Adrenal gland (tissue), 12 donors: ENCODE results near the gene XRCC5. TPM values are rescaled to one million over a fixed set of nuclear protein-coding genes. Genes with fewer than 3 reads are reported as not detected.

Source experiments
- DNase-seq, 7 donors: peaks; one replicate each; pipeline ENCODE4 v3.0.0-alpha.2; 2019 to 2020
- H3K27ac ChIP-seq, 5 donors: fragments of 200-600 bp; sonication (generic) in 4 of 5; 1 replicate in 3 of 5; 2 replicates in 2 of 5; pipeline versions ENCODE4 v1.5.1 to v1.8.0; 2016 to 2020; ENCODE audit warnings: mild to moderate bottlenecking in 1 of 5
- H3K27me3 ChIP-seq: fragments of 200-600 bp; 2 replicates; pipeline ENCODE4 v1.8.0; 2021
- H3K36me3 ChIP-seq, 2 donors: fragments of 200-600 bp; replicated peaks in 1 of 2; 1 replicate in 1 of 2; 2 replicates in 1 of 2; pipeline versions ENCODE4 v1.5.1 to v1.8.0; 2018 to 2022
- H3K4me1 ChIP-seq, 2 donors: fragments of 200-600 bp; replicated peaks in 1 of 2; 1 replicate in 1 of 2; 2 replicates in 1 of 2; pipeline versions ENCODE4 v1.5.1 to v1.8.0; 2018 to 2021
- H3K4me3 ChIP-seq, 4 donors: fragments of 200-600 bp; sonication (generic) in 3 of 4; one replicate each; pipeline ENCODE4 v1.5.1; 2016 to 2018
- H3K9me3 ChIP-seq, 3 donors: fragments of 200-600 bp; sonication (generic) in 1 of 3; replicated peaks in 1 of 3; 1 replicate in 2 of 3; 2 replicates in 1 of 3; pipeline versions ENCODE4 v1.5.1 to v1.8.0; 2016 to 2021
- POLR2A ChIP-seq, 2 donors: fragments of 450-650 bp; IDR thresholded peaks; one replicate each; pipeline ENCODE4 v1.6.1; 2017; ENCODE audit warnings: antibody characterized with exemption in 2 of 2, mild to moderate bottlenecking in 2 of 2, moderate library complexity in 1 of 2
- WGBS, 4 donors: extraction: QIAGEN DNeasy Blood & Tissue Kit in 2 of 4; methylation state at CpG; one replicate each; pipeline versions ENCODE4 v1.1.5 to v1.1.7; 2013 to 2017; 5-methylcytosine and 5-hydroxymethylcytosine counted together
- intact Hi-C, 2 donors: fragments of 100-400 bp; cut with DNase I; formaldehyde crosslinking; loops; one replicate each; pipeline versions ENCODE4 v1.14.1 to v1.15.0; 2022 to 2023
- polyA plus RNA-seq, 3 donors: library from polyadenylated mRNA; stranded (reverse); fragments of 200-250 nt in 2 of 3; fragments of 350-450 nt in 1 of 3; fragmentation: Illumina TruSeq in 1 of 3; extraction: RNeasy Lipid Tissue Mini Kit (QIAGEN cat#74804) in 1 of 3; gene quantifications; one replicate each; pipeline ENCODE4 v1.2.3, GENCODE V29; 2013 to 2014
- total RNA-seq, 9 donors: library from RNA; depleted of rRNA in 4 of 9; stranded (reverse); fragments of >200 nt in 4 of 9; fragments of 120-200 nt in 1 of 9; fragmentation: NEBNext Ultra II Directional in 1 of 9; extraction: Animal tissue kit (Norgen Biotek cat#: 25700) in 1 of 9; gene quantifications; one replicate each; pipeline versions ENCODE4 v1.1.0 to v1.2.4, GENCODE V29; 2013 to 2023
- TF ChIP-seq, protein P1 (sequence below), 6 experiments: fragments of 450-650 bp in 4 of 6; fragments of 200-600 bp in 2 of 6; sonication (generic) in 1 of 6; IDR thresholded peaks; 1 replicate in 5 of 6; 2 replicates in 1 of 6; pipeline versions ENCODE4 v1.5.1 to v1.8.0; 2016 to 2021; ENCODE audit warnings: antibody characterized with exemption in 6 of 6, mild to moderate bottlenecking in 2 of 6, moderate library complexity in 1 of 6
- donor health status: healthy with polysubstance abuse.
- donor health status: Bipolar disorder and iron deficiency.
- donor health status: DM: yes; HTN: yes; CAD: no.
- donor health status: DM: no; HTN: no; CAD: no.
- donor health status: DM: no; HTN: no; CAD: no.
- donor health status: DM: yes; HTN: yes; CAD: no.

The XRCC5 gene
- total and polyA plus RNA-seq, 12 donors: 58.4 to 224 (median 158) TPM

DNA sequence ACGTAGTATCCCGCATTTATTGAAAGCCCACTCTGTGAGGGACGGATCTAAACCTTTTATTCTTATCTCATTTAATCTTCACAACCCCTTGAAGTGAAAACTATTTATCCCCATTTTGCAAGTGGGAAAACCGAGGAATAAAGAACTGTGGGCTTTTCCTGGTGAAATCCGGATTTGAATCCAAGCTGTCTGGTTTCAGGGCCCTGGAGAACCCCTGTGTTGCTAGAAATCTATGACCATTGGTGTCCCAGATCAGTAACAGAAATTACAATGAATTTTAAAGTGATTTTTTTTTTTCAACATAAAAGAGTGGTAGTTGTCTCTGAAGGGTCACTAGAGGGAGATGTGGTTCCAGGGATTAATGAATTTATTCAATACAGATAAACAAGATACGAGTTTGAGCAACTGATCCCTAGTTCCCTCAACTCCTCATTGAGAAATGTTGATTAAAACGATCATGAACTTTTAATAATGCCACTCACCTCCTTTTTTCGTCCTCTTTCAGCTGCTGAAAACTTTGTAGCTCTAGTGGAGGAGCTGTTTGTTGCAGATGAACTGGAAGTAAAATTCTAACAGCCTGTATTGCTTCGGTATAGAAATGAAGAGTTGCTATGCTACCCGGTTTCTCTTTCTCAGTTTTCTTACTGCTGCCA, 940 bp downstream of the XRCC5 start:
- Histone ChIP-seq H3K4me1 (peaks cover 25 to 38% of the 10 kb centered on the region in 2 donors), H3K9me3 (no peaks in the 10 kb centered on the region), H3K4me3 (peak overlapping the region; percentile 8 to 91 (median 76)), H3K27me3 (no peaks in the 10 kb centered on the region), H3K36me3 (peaks cover 0 to 39% of the 10 kb centered on the region in 2 donors), H3K27ac (peak overlapping the region; percentile 73 to 89 (median 87))
- intact Hi-C loops: loop anchor here in 1 of 2 donors (10.0 kb wide), 1 partner anchor 295 kb away; no protein-coding TSS in a partner anchor
- WGBS, 4 donors: 3 to 4% (median 3%) methylated on average over 10 of the region's 10 CpGs
- TF ChIP-seq POLR2A (IDR thresholded peaks at IDR 0.05): no peak
- TF ChIP-seq, protein P1, sequence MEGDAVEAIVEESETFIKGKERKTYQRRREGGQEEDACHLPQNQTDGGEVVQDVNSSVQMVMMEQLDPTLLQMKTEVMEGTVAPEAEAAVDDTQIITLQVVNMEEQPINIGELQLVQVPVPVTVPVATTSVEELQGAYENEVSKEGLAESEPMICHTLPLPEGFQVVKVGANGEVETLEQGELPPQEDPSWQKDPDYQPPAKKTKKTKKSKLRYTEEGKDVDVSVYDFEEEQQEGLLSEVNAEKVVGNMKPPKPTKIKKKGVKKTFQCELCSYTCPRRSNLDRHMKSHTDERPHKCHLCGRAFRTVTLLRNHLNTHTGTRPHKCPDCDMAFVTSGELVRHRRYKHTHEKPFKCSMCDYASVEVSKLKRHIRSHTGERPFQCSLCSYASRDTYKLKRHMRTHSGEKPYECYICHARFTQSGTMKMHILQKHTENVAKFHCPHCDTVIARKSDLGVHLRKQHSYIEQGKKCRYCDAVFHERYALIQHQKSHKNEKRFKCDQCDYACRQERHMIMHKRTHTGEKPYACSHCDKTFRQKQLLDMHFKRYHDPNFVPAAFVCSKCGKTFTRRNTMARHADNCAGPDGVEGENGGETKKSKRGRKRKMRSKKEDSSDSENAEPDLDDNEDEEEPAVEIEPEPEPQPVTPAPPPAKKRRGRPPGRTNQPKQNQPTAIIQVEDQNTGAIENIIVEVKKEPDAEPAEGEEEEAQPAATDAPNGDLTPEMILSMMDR (IDR thresholded peaks at IDR 0.05): peak; percentile 13 to 71 (median 54)
- no peak for DNase-seq

DNA sequence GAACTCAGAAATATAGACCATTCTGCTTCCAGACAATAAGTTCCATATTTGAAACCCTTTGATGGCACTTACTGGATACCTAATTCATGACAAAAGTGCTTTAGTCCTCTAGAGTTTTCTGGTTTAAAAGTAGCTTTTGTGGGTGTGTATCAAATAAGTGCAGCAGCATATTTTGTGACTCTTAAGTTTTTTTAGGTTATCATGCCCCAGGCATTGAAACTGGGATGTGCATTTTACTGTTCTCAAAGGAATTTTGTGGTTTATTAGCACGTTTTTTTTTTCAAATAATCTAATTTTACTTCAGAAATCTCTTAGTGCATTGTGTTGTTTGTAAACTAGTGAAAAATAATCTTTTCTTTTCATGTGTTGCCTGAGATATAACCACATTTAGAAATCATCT, 1.5 kb downstream of the XRCC5 start:
- no peaks in the 10 kb centered on the region for H3K9me3 ChIP-seq
- intact Hi-C loops: loop anchor here in 1 of 2 donors (10.0 kb wide), 1 partner anchor 294 kb away; no protein-coding TSS in a partner anchor
- WGBS, 4 donors: 10 to 24% (median 15%) methylated on average over 1 of the region's 1 CpG
- no peaks in the 10 kb centered on the region for H3K27me3 ChIP-seq
- no peak for DNase-seq
- TF ChIP-seq, protein P1 (IDR thresholded peaks at IDR 0.05): no peak
- no peak for TF ChIP-seq POLR2A (IDR thresholded peaks at IDR 0.05)
- peaks cover 0 to 39% of the 10 kb centered on the region in 2 donors for H3K36me3 ChIP-seq
- peaks cover 30 to 43% of the 10 kb centered on the region in 2 donors for H3K4me1 ChIP-seq
- H3K27ac ChIP-seq: peak overlapping the region in 1 of 5 donors; percentile 88
- peak overlapping the region in 1 of 4 donors; percentile 71 for H3K4me3 ChIP-seq

DNA sequence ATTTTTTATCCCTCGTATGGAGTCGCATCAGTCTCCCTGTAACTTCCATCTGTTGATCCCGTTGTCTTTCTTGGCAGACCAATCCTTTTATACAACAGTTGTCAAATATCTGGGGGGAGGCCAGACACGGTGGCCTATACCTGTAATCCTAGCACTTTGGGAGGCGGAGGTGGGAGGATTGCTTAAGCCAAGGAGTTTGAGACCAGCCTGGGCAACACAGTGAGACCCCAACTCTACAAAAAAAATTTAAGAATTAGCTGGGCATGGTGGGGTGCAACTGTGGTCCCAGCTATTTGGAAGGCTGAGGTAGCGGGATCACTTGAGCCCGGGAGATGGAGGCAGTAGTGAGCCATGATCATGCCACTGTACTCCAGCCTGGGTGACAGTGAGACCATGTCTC, 2.0 kb downstream of the XRCC5 start:
- no peaks in the 10 kb centered on the region for H3K9me3 ChIP-seq
- intact Hi-C loops: loop anchor here in 1 of 2 donors (10.0 kb wide), 1 partner anchor 294 kb away; no protein-coding TSS in a partner anchor
- peaks cover 32 to 48% of the 10 kb centered on the region in 2 donors for H3K4me1 ChIP-seq
- no peaks in the 10 kb centered on the region for H3K27me3 ChIP-seq
- H3K27ac ChIP-seq: peak overlapping the region in 1 of 5 donors; percentile 1
- no peak for TF ChIP-seq POLR2A (IDR thresholded peaks at IDR 0.05)
- TF ChIP-seq, protein P1 (IDR thresholded peaks at IDR 0.05): no peak
- no peak overlapping the region for H3K4me3 ChIP-seq
- whole genome bisulfite sequencing, 4 donors: 77 to 82% (median 79%) methylated on average over 7 of the region's 7 CpGs
- peaks cover 0 to 39% of the 10 kb centered on the region in 2 donors for H3K36me3 ChIP-seq
- no peak for DNase-seq

DNA sequence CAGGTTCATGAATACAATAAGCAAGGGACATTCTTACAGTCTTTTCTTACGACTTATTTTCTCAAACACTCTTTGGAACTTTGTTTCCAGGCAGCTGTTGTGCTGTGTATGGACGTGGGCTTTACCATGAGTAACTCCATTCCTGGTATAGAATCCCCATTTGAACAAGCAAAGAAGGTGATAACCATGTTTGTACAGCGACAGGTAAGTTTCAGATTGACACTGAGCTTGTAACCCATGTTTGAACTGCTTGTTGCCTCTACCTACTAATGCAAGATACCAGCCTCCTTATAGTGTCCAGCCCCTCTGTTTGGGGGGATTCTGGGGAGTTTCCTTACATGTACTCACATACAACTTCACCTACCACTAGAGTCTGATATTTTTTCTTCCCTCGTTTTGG, 3.8 kb downstream of the XRCC5 start:
- no peak overlapping the region for H3K4me3 ChIP-seq
- 74 to 82% (median 78%) methylated on average over 4 of the region's 4 CpGs for WGBS, 4 donors
- intact Hi-C loops: loop anchor here in 1 of 2 donors (10.0 kb wide), 1 partner anchor 292 kb away; no protein-coding TSS in a partner anchor
- peaks cover 31 to 57% of the 10 kb centered on the region in 2 donors for H3K4me1 ChIP-seq
- no peak for DNase-seq
- H3K27ac ChIP-seq: no peak overlapping the region
- TF ChIP-seq POLR2A (IDR thresholded peaks at IDR 0.05): no peak
- TF ChIP-seq, protein P1 (IDR thresholded peaks at IDR 0.05): no peak
- peaks cover 0 to 48% of the 10 kb centered on the region in 2 donors for H3K36me3 ChIP-seq
- no peaks in the 10 kb centered on the region for H3K27me3 ChIP-seq
- H3K9me3 ChIP-seq: no peaks in the 10 kb centered on the region
